Measurements from ENCODE around the gene STX8.

STX8 gene

DNA sequence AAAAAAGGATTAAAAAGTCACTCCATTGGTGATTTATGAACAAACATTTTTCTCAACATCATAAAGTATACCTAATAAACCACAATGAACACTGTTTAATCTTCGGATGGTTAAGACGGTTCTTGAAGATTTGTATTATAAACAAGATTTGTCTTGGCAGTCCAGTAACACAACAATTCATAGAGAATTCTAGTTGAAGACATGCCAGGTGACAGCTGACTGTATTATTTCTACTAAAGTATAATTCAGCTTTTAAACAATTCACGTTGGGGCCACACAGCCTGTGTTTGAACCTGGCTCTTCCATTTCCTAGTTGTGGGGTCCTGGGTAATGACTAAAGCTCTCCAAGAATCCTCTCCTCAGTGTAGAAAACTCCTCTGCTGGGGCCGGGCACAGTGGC is 22.0 kb downstream of the STX8 start:
- DNase-seq: no peak

DNA sequence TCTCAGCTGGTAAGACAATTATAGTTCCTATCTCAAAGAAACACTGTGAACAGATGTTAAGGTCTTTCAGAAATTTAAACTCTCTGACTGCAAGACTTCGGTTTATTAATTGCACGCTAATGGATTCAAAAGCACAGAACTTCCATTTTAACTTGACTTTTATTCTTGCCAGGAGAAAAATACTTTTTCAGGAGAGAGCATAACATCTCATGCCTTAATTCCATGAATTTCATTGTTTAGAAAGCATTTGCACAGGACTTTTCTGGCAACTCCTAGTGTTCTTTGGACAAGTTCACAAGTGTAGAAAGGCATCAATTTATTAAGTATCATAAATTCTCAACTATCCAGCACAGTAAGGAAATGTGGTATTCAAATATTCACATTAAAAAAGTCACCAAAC is 22.4 kb downstream of the STX8 start:
- DNase-seq: no peak

GRCh38 chr17:9549215-9549614 is 26.4 kb downstream of the STX8 start:
- no peak for DNase-seq

- DNase-seq: no peak
Measured at GRCh38 chr17:9544221-9544620, 31.4 kb downstream of the STX8 start.

- no peak for DNase-seq
Measured at GRCh38 chr17:9541718-9542117, 33.9 kb downstream of the STX8 start.

DNA sequence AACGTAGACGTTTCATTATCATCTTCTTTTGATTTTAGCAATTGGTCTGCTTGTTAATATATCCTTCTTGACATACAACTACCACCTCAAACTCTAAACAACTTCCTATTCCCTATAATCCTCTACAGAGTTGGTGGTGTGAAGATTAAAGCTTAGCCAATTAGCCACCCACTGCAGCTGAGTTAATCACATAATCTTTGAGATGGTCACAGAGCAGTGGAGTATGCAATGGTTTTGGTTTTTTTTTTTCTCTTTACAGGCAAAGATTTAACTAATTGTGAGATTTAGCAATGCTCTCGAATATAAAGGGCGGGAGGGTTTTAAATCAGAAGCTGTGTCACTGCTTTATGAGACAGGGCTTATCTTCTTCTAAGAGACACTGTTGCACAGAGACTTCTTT is 37.0 kb downstream of the STX8 start:
- no peak for DNase-seq

DNA sequence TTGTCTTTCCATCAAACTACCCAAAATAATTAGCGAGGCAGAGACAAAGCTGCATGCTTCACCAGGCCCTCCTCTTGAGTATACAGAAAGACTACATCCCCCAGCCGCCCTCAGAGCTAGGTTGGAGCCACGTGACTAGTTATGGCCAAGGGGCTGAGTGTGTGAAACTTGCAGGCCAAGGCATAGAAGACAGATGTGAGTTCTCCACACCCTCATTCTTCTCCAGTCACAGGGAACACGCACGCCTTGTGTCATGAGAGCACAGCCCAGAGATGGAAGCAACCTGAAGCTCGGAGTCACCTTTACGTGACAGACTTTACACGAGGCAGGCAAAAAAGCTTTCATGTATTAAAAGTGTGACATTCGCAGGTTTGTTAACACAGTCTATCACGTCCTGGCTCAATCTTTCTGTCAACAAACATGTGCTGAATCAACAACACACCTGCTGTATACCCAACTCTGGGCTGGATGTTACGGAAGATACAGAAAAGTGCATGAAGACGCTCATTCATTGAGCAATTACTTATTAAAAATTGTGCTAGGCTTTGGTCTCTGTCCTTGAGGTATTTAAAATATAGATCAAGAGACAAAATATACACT is 38.3 kb downstream of the STX8 start:
- DNase-seq: no peak

DNA sequence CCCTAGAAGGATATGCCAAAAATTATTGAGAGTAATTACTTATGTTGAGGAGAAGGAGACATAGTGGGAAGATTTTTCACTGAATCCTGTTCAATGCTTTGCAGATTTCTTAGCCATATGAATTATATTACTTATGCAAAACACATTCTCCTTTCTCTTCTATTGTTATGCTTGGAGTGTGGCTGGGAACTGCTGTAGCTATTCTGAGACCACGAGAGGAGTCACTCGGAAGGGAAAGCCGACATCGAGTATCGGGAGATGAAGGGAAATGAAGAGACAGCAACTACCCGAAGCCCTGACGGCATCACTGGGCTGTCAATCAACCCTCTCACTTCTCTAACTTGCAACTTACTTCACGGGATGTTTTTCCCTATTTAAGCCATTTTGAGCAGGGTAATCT is 39.6 kb downstream of the STX8 start:
- no peak for DNase-seq

- DNase-seq: no peak
Measured at GRCh38 chr17:9533441-9533840, 42.2 kb downstream of the STX8 start.

GRCh38 chr17:9532715-9533114 is 42.9 kb downstream of the STX8 start:
- DNase-seq: no peak

- DNase-seq: no peak
Measured at GRCh38 chr17:9531034-9531433, 44.6 kb downstream of the STX8 start.

DNA sequence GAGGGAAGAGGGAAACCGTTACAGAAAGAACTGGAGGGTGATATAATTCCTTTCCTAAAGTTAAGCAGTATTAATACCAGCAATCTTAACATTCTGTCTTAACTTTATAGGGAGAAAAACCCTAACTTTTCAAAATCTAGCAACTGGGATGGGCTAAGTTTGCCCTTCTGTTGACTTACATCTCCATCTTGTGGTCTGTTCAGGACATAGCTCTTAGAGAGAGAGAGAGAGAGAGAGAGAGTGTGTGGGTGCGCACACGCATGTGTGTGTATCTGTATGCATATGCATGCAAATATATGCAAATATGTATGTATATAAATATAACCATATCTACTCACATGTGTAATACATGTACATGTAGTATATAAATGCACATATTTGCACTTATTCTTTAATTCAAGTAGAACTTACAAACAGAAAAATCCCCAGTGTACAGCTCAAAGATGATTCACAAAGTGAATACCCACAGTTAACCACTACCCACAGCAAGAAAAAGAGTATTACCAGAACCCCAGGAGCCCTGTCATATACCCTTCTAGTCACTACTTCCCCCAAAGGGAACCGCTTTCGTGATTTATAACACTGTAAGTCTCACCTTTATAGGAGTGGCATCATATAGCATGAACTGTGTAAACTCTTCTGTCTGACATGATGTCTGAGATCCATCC is 46.5 kb downstream of the STX8 start:
- DNase-seq: no peak

GRCh38 chr17:9527788-9528187 is 47.8 kb downstream of the STX8 start:
- no peak for DNase-seq

- peak; percentile 3 for DNase-seq
Measured at GRCh38 chr17:9522074-9522473, 53.5 kb downstream of the STX8 start.

DNA sequence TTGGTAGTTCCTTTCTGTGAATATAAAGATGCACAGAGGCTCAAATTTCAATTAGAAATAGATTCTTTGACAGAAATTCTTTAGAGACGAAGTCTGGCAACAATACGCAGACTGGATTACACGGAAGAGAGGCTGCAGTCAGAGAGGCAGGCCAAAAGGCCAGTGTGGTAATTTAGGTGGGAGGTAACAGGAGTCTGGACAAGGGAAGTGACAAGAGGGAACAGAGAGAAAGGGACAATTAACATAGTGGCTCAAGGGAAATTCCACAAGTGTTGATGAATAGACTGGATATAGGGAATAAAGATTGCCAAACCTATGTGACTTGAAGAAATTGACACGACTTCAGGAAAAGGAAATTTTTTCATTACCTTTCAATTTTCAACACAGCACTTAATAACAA is 54.6 kb downstream of the STX8 start:
- DNase-seq: no peak

DNA sequence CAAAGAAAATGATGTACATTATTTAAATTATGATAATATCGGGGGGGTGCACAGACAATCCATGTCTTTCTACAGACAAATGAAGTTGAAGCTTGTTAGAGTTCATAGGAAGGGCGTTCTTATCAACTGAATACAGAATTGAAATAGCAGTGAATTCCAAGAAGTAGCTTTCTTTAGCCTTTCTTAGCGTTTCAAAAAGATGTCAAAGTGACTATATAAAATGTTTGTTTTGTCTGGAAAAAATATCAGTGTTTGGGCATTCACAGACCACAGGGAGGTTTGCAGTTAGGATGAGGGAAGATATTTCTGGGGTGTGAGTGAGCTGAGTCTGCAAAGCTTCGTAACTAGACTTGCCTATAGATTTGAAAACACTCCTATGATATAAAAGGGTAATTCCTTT is 55.0 kb downstream of the STX8 start:
- no peak for DNase-seq

- DNase-seq: no peak
Measured at GRCh38 chr17:9519583-9520272, 55.9 kb downstream of the STX8 start.

GRCh38 chr17:9517396-9517795 is 58.2 kb downstream of the STX8 start:
- DNase-seq: no peak

DNA sequence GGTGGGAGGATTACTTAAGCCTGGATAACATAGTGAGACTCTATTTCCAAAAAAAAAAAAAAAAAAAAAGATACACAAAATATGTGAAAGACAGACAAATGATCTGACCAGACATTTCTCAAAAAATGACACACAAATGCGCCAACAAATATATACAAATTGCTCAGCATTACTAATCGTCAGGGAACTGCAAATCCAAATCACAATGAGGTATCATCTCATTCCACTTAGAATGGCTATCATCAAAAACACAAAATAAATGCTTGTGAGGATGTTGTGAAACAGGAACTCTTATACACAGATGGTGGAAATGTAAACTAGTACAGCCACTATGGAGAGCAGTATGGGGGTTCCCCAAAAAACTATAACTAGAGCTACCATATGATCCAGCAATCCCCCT is 62.4 kb downstream of the STX8 start:
- DNase-seq: no peak

GRCh38 chr17:9512323-9513168 is 63.1 kb downstream of the STX8 start:
- DNase-seq: no peak

- DNase-seq: no peak
Measured at GRCh38 chr17:9509236-9509816, 66.3 kb downstream of the STX8 start.

DNA sequence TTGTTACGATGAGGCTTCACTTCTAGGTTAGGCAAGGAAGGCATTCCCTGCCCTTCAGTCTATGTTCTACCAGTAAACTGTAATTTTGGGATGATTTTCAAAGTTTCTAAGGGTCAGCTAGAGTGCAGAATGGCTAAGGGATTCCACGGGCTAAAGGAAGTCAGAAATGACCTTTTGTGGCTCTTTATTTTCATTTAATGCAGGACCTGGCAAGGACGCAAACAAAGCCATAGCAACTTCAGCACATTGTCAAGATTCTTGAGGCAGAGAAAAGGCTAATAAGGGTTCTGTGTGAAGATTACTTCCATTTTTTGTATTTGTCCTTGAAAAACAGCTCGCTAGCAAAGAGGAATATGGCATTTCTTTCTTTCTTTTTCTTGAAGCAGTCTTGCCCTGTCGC is 76.6 kb downstream of the STX8 start:
- DNase-seq: no peak

GRCh38 chr17:9498490-9498889 is 77.1 kb downstream of the STX8 start:
- DNase-seq: no peak

Measured in NCI-H1092 (cell line).